Hypothalamus (tissue), 51 donors: ENCODE data around the gene ANKRD10.

ENCODE experiments used
- DNase-seq, 51 donors: peaks; one replicate each; lab custom pipeline; 2025; lab: John Stamatoyannopoulos, UW

ANKRD10 gene

GRCh38 chr13:110916301-110917142 is 1.7 kb upstream of the ANKRD10 start:
- DNase-seq, result no peak

GRCh38 chr13:110915874-110916206 is 971 bp upstream of the ANKRD10 start:
- DNase-seq, result peak in 2 of 51 donors; percentile 49 to 63

- peak in 47 of 51 donors; percentile 26 to 85 (median 69) for DNase-seq
These were observed 375 bp downstream of the ANKRD10 start for GRCh38 chr13:110914331-110915056.

GRCh38 chr13:110914081-110914330 is 863 bp downstream of the ANKRD10 start:
- DNase-seq, result peak in 10 of 51 donors; percentile 45 to 84 (median 58)

- DNase-seq, result no peak
These were observed 1.4 kb downstream of the ANKRD10 start for GRCh38 chr13:110913322-110914080.

GRCh38 chr13:110912651-110913051 is 2.2 kb downstream of the ANKRD10 start:
- DNase-seq, result no peak

- DNase-seq, result no peak
These were observed 3.0 kb downstream of the ANKRD10 start for GRCh38 chr13:110911880-110912279.

GRCh38 chr13:110910013-110910890 is 4.6 kb downstream of the ANKRD10 start:
- DNase-seq, result no peak

GRCh38 chr13:110907951-110908898 is 6.6 kb downstream of the ANKRD10 start:
- no peak for DNase-seq

- no peak for DNase-seq
These were observed 7.6 kb downstream of the ANKRD10 start for GRCh38 chr13:110907301-110907700.

- DNase-seq, result no peak
These were observed 10.1 kb downstream of the ANKRD10 start for GRCh38 chr13:110904748-110905147.

- no peak for DNase-seq
These were observed 12.5 kb downstream of the ANKRD10 start for GRCh38 chr13:110902370-110902769.

GRCh38 chr13:110897521-110897920 is 17.3 kb downstream of the ANKRD10 start:
- DNase-seq, result no peak

- no peak for DNase-seq
These were observed 17.9 kb downstream of the ANKRD10 start for GRCh38 chr13:110897014-110897413.

GRCh38 chr13:110894086-110894485 is 20.8 kb downstream of the ANKRD10 start:
- DNase-seq, result no peak

- DNase-seq, result no peak
These were observed 21.3 kb downstream of the ANKRD10 start for GRCh38 chr13:110893571-110893970.

- no peak for DNase-seq
These were observed 24.3 kb downstream of the ANKRD10 start for GRCh38 chr13:110890279-110891165.

GRCh38 chr13:110888390-110888789 is 26.5 kb downstream of the ANKRD10 start:
- no peak for DNase-seq
